Measurements from ENCODE around the gene GOLGB1. TPM values are rescaled to one million over a fixed set of nuclear protein-coding genes. Genes with fewer than 3 reads are reported as not detected.

Gene GOLGB1
- polyA plus RNA-seq, 2 of the 4 experiments (the other 2 are of a cell fraction), result 11.9 to 27.0 TPM

- no peak for TF ChIP-seq BCL3 (IDR thresholded peaks at IDR 0.05)
- no peak for TF ChIP-seq ZSCAN20 (CRISPR knock-in tag; IDR thresholded peaks at IDR 0.05)
- no peak for TF ChIP-seq ZC3H11A (IDR thresholded peaks at IDR 0.05)
- TF ChIP-seq RAD21 (conservative IDR thresholded peaks at IDR 0.05 in 1 of 2, IDR thresholded peaks at IDR 0.05 in 1 of 2), result no peak
- TF ChIP-seq PBX3 (IDR thresholded peaks at IDR 0.05), result no peak
- TF ChIP-seq SREBF2 (IDR thresholded peaks at IDR 0.05), result no peak
- no peak for TF ChIP-seq CEBPB (IDR thresholded peaks at IDR 0.05)
- no peak for TF ChIP-seq TFCP2L1 (CRISPR knock-in tag; IDR thresholded peaks at IDR 0.05)
- TF ChIP-seq FOSL2 (IDR thresholded peaks at IDR 0.05), result no peak
- TF ChIP-seq FOSL2 (CRISPR knock-in tag; IDR thresholded peaks at IDR 0.05), result no peak
- TF ChIP-seq RCOR1 (IDR thresholded peaks at IDR 0.05; ENCODE audit: low read depth, low read length), result no peak
These were observed 108.4 kb downstream of the GOLGB1 start (continued) for GRCh38 chr3:121641127-121641526.

- CTCF ChIA-PET, result no interaction called here
- no peak overlapping the region for H3K4me2 ChIP-seq
- POLR2A ChIA-PET, result no interaction called here
- 83% methylated on average over 1 of the region's 1 CpG for WGBS (ENCODE audit: missing lambda C conversion rate)
- TF ChIP-seq NFE2L2 (conservative IDR thresholded peaks at IDR 0.05; ENCODE audit: low read length) (0 out of 2 replicates have a peak, but pooled peaks have one; percentile 37), JUNB (IDR thresholded peaks at IDR 0.05) (no peak)
- no peaks in the 10 kb centered on the region for H3K9me3 ChIP-seq
- no peaks in the 10 kb centered on the region for H3K4me1 ChIP-seq
- FAIRE-seq, result no peak
- H3K27ac ChIP-seq, result no peak overlapping the region
- no peak overlapping the region for H3K4me3 ChIP-seq
- no peak for DNase-seq (ENCODE audit: low read depth in 1 of 2, low spot score in 1 of 2)
- no peak for ATAC-seq
These were observed 111.6 kb downstream of the GOLGB1 start for GRCh38 chr3:121637922-121638321.

- no peak overlapping the region for H3K27ac ChIP-seq
- H3K4me1 ChIP-seq, result no peaks in the 10 kb centered on the region
- DNase-seq (ENCODE audit: low read depth in 1 of 2, low spot score in 1 of 2), result no peak
- no peak for FAIRE-seq
- H3K4me3 ChIP-seq, result no peak overlapping the region
- no peak for TF ChIP-seq E2F6 (IDR thresholded peaks at IDR 0.05; ENCODE audit: borderline replicate concordance, low read depth)
- TF ChIP-seq HES2 (IDR thresholded peaks at IDR 0.05), result no peak
- TF ChIP-seq REST (IDR thresholded peaks at IDR 0.05), result no peak
- TF ChIP-seq ESRRA (IDR thresholded peaks at IDR 0.05; ENCODE audit: borderline replicate concordance, low read length), result no peak
- TF ChIP-seq KDM5A (IDR thresholded peaks at IDR 0.05), result no peak
- TF ChIP-seq CEBPB (IDR thresholded peaks at IDR 0.05), result no peak
- no peak for TF ChIP-seq GATA3 (IDR thresholded peaks at IDR 0.05; ENCODE audit: borderline replicate concordance)
- no peak for TF ChIP-seq CHD2 (IDR thresholded peaks at IDR 0.05; ENCODE audit: low read length, partially characterized antibody)
- TF ChIP-seq ELK1 (IDR thresholded peaks at IDR 0.05; ENCODE audit: low read depth, low read length), result no peak
- no peak for TF ChIP-seq FOXS1 (CRISPR knock-in tag; IDR thresholded peaks at IDR 0.05)
- no peak for TF ChIP-seq PHF8 (IDR thresholded peaks at IDR 0.05; ENCODE audit: borderline replicate concordance, low read depth)
- no peak for TF ChIP-seq ZSCAN20 (CRISPR knock-in tag; IDR thresholded peaks at IDR 0.05)
- no peak for TF ChIP-seq CBX8 (IDR thresholded peaks at IDR 0.05)
- no peak for TF ChIP-seq NFE2L2 (conservative IDR thresholded peaks at IDR 0.05; ENCODE audit: low read length)
- ChIA-PET CTCF (no interaction called here), POLR2A (no interaction called here)
- no peak for ATAC-seq
- no peaks in the 10 kb centered on the region for H3K9me3 ChIP-seq
- WGBS (ENCODE audit: missing lambda C conversion rate), result 71% methylated on average over 1 of the region's 1 CpG
- no peak overlapping the region for H3K4me2 ChIP-seq
These were observed 119.2 kb downstream of the GOLGB1 start for GRCh38 chr3:121630355-121630754.
